GM18868 (cell line): ENCODE measurements around the gene BTBD2.
"Not testable (repeated sequence)": the region's sequence is repeated elsewhere in the genome, so short reads cannot be mapped to it uniquely, and the experiment has no call there.

Experiments used
- ATAC-seq: cut with Tn5 transposase; IDR thresholded peaks from one replicate; pipeline ENCODE4 v1.9.1; 2021; ENCODE audit warnings: mild to moderate bottlenecking, moderate library complexity; ENCODE audit not compliant: unreplicated experiment

The BTBD2 gene

DNA sequence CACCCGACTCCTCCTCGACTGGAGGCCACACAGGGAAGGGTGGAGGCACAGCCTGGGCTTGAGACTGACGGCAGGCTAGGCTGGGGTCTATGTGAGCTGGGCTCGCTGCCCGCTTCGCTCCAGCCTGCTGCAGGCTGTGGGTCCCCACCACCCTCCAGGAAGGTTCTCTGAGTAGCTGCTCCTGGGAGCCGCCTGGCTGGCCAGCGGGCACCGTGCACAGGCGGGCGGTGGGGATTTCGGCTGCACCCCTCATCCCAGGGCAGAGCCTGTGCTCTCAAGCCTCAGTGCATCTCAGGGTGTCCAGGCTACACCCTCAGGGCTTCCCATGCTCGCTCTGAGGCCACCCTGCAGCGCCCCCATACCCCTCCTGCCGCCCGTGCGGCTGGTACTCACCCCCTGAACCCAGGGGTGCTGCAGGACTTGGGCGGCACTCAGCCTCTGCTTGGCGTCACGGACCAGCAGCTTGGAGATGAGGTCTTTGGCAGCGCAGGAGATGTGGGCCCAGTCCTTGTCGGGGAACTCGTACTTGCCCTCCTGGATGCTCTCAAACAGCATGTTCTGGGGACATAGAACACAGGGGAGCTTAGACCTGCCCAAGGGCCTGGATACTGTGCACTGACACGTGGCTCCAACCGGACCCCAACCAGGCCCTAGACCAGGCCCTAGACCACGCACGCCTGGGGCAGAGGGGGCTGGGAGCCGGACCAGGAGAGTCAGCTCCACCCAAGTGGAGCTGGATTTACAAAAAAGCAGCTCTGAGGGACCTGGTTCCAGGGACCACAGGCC lies 25.3 kb upstream of the BTBD2 start:
- ATAC-seq = no peak

DNA sequence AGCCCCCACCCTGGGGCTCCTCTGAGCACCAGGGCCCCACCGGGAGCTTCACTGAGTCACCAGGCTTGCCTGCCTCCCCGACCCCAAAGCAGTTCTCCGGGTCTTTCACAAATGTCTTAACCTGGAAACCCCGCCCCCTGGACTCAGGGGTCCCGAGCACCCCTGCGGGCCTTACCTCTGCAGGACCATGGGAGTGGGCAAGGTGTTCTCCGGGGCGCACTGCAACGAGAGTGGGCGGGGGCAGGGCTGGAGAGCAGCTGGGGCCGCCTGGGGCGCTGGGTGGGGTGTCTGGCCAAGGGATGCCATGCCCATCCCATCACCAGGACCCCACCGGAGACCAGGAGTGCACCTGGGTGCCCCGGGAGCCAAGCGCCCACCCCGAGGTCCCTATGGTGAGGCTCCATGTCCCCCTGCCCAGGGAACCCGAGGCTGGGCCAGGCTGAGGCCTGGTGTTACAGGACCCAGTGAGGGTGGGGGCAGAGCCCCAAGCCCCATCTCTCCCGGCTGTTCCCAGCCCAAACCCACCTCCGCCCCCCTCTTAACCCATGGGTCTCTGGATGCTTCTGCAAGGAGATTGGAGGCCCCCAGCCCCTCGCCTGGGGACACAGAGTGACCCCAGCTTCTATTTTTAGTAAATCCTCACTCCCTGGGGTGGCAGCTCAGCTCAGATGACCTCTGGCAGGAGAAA lies 24.6 kb upstream of the BTBD2 start:
- no peak for ATAC-seq

DNA sequence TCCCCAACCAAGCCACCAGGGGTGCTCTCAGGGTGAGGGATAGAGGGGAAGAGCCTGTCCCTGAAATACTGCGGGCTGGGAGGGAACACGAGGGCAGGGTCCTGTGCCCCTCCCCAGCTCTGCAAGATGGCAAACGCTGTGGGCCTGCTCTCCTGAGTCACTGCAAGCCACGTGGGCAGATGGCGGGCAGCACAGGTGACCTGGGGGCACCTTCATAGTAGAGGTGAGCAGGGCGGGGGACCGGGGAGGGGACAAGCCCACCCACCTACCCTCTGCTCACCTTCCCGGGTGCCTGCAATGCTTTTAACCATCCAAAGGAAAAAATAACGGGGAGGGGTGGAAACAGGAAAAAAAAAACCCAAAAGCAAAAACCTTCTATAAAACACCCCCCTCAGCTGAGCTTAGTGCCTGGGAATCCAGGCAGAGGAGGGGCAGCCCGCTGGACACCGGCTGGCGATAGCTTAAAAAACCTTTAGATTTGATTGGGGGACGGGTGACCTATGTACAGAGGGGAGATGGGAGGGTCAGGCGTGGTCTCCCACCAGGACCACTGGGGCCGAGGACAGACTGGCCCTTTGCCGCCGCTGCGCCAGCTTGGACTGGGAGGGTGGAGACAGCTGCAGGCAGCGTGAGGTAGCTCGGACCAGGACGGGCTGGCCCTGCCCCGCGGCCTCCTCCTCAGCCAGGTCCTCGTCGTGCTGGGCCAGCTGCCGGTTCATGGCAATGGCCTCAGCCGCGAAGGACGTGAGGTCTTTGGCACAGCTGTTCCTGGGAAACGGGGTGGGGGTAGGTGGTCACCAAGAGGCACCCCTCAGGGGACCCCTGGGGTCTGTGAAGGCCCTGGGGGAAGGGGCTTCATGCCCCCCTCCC lies 23.8 kb upstream of the BTBD2 start:
- ATAC-seq = no peak

DNA sequence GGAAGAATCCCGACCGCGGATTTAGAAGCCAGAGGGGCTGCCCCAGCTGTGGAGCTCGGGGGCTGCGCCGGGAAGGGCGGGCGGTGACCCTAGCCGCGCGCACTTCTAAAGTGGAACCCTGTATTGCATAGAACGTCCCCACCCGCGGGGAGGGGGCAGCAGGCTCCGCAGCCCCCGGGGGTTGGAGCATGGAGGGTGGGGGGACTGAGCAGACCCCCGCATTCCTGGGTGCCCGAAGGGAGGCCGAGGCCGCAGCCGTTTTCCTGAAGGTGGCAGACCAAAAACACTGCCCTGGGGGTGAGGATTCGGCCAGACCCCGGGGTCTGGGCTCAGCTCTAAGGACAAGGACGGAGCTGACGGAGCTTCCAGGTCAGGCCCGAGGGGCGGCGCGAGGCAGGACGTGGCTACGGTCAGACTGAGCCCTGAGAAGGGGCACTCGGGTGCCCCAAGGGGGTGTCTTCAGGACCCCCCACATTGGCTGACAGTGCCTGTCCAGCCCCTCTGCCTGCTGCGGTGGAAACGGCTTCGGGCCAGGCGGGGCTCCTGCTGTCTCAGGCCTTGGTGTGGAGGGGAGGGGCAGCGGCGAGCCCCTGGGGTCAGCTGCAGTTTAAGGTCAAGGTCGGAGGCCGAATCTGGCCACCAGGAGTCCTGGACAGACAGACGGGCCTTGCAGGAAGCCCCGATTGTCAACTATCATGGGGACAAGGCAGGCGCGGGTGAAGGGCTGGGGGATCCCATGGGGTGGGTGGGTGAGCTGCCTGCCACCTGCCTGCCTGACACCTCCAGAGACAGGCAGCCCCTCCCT lies 23.0 kb upstream of the BTBD2 start:
- no peak for ATAC-seq

DNA sequence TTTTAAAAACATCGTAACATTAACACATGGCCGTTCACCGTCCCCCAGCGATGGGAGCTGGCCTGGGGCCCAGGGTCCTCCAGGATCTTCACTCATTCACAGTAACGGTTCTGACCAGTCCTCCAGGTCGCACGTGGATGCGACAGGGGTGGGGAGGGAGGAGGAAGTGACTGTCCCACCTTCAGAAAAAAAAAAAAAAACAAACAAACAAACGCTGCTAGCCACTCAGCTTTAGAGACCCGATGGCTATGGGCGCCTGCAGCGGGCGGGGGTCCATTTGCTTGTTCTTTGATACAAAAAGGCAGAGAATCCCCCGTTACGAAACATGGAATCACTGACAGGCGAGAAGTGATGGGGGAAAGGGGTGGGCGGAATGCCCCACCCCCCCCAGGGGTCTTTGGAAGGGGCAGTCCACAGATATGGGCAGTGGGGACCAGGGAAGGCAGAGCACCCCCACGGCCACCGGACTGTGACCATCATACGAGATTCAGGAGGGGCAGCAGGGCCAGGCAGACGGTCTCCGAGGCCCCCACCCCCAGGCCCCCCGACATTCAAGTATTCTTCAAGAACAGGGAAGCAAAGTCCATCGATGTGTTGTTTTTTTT lies 22.2 kb upstream of the BTBD2 start:
- ATAC-seq = no peak

DNA sequence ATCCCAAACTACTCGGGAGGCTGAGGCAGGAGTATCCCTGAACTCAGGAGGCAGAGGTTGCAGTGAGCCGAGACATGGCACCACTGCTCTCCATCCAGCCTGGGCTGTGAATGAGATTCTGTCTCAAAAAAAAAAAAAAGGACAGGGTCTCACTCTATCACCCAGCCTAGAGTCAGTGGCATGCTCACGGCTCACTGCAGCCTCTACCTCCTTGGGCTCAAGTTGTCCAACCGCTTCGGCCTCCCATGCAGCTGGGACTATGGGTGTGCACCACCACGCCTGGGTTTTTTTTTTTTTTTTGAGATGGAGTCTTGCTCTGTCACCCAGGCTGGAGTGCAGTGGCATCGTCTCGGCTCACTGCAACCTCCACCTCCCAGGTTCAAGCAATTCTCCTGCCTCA lies 20.9 kb upstream of the BTBD2 start:
- ATAC-seq = no peak

DNA sequence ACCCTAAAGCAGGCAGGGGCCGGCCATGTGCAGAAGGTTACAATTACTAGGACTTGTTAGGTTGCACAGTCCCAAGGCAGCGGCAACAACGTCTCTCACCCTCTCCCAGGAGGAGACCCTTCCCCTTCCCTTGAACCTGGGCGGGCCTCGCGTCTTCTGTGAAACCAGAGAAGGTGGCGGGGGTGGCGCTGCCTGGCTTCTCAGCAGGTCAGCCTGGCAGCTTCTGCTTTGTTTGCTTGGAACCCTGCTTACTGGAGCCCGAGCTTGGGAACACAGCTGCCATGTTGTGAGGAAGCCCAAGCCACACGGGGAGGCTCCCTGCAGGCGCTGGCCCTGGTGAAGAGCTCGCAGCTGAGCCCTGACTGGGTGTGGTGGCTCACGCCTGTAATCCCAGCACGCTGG lies 20.1 kb upstream of the BTBD2 start:
- no peak for ATAC-seq

DNA sequence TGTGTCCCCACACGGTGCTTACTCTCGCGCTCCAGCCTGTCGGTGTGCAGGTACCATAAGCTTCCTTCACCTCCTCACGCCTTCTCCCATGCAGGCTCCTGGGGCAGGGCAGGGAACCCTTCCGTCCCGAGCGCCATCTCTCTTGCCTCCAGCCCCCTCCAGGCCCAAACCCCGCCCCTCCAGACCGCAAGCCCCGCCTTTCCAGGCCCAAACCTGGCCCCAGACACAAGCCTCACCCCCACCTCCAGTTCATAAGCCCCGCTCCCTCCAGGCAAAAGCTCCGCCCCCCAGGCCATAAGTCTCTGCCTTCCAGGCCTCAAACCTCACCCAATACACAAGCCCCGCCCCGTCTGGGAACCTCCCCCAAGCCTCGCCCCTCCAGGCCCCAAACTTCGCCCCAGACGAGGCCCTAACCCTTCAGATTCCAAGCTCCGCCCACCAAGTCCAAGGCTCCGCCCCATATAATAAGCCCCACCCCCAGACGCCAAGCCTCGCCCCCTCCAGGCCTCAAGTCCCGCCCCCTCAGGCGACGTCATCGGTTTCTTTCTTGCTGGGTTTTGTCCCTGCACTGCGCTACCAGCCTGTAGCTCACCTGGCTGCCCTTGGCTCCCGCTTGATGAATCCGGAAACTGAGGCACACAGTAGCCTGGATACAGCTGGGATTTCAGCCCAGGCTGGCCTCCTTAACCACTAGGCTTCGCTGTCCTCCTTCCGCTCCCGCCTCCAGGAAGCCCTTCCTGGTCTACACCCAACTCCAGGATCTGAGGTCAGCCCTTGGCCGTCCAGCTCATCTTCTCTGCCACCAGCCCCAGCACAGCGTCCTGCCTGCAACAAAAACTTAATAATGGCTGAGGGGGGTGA lies 19.4 kb upstream of the BTBD2 start:
- no peak for ATAC-seq

DNA sequence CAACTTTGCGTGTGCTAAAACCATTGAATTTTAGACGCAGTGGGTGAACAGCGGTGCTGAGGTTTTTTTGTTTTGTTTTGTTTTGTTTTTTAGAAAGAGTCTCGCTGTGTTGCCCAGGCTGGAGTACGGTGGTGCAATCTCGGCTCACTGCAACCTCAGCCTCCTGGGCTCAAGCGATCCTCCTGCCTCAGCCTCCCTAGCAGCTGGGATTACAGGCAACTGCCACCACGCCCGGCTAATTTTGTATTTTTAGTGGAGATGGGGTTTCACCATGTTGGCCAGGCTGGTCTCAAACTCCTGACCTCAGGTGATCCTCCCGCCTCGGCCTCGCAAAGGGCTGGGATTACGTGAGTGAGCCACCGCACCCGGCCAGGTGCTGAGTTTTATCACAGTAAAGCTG lies 18.7 kb upstream of the BTBD2 start:
- ATAC-seq = not testable (repeated sequence)

DNA sequence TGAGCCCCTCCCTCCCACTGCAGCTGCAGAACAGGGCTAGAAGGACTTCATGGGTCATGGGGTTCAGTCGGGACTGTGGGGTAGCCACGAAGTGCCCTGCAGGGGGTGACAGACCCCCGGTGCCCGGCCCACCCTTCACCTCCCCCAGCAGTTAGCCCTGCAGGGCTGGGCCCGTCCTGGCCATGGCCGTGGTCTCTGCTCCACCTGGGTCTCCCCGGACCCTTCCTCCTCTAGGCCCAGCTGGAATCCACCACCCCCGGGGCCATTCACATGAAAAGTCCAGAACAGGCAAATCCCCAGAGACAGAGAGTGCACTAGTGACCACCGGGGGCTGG lies 18.3 kb upstream of the BTBD2 start:
- ATAC-seq = no peak

DNA sequence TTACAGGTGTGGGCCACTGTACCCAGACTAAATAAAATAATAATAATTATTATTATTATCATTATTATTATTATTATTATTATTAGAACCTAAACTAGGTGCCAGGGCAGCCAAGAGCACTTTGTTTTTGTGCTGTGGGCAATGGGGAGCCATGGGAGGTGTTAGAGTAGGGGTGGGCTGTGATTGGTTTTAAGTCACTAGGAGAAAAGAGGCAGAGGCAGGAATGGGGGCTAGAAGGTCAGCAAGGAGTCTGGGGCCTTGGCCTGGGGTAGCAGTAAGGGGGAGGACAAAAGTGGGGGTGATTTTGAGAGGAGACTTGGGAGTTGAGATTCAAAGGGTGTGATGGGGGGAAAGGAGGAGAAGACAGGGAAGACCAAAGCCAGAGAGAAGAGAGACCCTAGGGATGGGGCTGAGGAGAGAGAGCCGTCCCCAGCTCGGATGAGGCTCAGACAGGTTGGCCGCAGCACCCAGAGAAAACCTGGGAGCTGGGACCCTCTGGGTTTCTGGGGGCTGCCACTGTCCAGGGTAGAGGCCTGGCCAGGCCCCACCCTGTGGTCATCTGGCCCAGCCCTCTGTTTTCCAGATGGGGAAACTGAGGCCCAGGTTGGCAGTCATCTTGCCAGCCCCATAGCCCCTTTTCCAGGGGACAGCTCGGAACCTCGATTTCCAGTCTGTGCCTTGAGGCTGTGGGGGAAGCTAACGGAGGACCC lies 17.8 kb upstream of the BTBD2 start:
- no peak for ATAC-seq

DNA sequence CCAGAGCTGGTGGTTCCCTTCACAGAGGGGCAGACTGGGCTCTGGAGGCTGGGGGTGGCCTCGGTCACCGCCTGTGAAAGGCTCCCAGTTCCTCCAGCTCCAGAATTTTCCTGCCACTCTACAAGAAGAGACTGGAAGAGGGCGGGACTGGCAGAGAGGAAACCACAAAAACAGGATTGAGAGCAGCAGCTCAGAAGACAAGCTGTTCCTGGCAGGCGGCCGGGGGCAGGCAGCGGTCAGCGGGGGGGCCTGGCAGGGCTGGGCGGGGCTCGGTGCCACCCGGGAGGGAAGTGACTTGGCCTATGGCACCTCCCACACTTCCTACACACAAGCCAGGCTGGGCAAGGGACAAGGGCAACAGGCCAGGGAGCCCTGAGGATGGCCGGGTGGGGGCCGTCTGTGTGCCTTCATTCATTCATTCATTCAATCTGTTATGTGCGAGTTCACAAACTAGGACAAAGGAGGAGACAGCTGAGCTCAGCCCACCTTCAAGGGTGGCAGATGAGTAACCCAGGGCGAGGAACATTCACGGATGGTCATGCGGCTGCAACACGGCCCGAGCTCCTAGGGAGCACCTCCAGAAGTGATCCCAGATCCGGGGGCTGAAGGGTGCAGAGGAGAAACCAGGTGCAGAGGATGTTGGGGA lies 16.9 kb upstream of the BTBD2 start:
- no peak for ATAC-seq

DNA sequence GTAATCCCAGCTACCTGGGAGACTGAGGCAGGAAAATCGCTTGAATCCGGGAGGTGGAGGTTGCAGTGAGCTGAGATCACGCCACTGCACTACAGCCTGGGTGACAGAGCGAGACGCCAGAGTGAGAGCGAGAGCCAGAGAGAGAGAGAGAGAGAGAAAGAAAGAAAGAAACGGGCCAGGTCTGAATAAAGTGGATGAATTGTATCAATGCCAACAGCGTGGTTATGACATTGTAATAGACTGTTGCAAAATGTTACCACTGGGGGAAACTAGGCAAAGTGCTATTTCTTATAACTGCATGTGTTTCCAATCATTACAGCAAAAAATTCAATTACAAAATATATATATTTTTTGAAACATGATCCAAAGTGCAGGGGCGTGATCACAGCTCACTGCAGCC lies 11.8 kb upstream of the BTBD2 start:
- no peak for ATAC-seq

DNA sequence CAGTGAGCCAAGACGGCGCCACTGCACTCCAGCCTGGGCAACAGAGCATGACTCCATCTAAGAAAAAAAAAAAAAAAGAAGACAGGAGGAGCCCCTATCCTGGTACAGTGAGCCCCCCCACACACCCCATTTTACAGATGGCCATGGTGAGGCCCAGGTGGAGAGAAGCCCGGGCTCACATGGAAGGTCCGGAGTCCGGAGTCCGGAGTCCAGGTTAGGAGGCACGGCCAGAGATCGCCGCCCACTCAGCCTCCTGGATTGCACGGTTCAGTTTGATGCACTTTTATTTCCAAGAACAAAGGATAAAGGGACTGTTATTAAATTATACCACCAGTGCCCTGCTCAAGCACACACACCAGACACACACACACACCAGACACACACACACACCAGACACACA lies 11.3 kb upstream of the BTBD2 start:
- no peak for ATAC-seq

DNA sequence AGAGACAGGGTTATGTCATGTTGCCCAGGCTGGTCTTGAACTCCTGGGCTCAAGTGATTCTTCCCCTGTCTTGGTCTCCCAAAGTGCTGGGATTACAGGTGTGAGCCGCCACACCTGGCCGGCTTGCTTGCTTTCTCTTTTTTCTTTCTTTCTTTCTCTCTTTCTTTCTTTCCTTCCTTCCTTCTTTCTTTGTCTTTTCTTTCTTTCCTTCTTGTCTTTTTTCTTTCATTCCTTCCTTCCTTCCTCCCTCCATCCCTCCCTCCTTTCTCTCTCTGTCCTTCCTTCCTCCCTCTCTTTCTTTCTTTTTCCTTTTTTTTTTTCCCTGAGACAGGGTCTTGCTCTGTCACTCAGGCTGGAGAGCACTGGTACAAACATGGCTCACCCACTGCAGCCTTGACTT lies 6.8 kb upstream of the BTBD2 start:
- ATAC-seq = no peak

DNA sequence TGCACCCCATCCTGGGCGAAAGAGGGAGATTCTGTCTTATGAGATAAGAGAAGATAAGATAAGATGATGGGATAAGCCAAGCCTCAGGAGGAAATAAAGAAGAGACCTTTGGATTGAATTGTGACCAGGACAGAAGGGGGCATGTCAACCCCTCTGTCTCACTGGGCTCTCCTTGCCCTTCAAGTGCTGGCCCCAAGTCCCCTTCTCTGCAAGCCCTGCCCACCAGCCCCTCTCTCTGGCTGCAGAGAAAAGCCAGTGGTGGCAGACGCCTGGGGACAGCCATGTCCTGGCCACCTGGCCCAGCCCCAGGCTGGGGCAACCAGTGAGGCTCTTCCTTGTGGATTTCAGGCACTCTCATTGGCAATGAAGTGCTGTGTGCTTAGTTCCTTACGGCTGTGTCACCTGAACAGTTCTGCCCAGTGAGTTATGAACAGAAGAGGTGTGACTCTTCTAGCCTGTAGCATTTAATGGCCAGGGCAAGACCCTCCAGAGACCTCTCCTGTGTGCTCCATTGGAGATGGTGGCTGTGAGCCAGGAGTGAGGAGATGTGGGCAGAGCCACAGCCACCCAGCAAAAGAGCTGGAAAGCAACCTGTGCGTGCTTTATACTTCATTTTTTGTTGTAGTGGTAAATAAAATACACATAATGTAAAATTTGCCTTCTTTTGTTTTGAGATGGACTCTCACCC lies 6.1 kb upstream of the BTBD2 start:
- no peak for ATAC-seq

DNA sequence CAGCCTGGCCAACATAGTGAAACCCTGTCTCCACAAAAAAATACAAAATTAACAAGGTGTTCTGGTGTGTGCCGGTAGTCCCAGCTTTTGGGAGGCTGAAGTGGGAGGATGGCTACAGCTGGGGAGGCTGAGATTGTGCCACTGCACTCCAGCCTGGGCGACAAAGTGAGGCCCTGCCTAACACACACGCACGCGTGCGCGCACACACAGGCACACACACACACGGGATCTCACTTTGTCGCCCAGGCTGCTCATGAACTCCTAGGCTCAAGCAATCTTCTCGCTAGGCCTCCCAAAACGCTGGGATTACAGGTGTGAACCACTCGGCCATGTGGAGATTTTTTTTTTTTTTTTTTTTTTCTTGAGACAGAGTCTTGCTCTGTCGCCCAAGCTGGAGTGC lies 3.2 kb upstream of the BTBD2 start:
- ATAC-seq = no peak
